ENCODE data around the gene UROC1. TPM values are rescaled to one million over a fixed set of nuclear protein-coding genes. Genes with fewer than 3 reads are reported as not detected.

The UROC1 gene
- total RNA-seq, 1 donor from 2014 or later = not detected

DNA sequence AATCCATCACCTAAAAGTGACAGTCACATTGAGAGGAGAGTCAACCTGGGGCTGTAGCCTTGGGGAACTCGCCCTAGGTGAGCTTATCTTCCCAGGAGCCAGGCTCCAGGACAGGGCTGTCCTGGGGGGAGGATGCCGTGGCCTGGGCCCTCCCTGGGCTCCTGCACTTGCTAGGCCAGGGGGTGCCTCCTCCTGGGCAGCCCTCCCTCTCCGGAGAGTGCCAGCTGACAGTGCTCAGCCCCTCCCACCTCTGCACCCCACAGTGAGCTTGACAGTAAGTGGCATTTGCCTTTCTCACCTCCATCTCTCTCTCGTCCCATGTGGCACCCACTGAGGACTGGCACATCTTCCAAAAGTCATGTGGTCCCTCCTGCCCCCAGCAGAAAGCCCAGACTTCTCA lies 19.1 kb downstream of the UROC1 start:
- DNase-seq = no peak
- TF ChIP-seq, protein P1, sequence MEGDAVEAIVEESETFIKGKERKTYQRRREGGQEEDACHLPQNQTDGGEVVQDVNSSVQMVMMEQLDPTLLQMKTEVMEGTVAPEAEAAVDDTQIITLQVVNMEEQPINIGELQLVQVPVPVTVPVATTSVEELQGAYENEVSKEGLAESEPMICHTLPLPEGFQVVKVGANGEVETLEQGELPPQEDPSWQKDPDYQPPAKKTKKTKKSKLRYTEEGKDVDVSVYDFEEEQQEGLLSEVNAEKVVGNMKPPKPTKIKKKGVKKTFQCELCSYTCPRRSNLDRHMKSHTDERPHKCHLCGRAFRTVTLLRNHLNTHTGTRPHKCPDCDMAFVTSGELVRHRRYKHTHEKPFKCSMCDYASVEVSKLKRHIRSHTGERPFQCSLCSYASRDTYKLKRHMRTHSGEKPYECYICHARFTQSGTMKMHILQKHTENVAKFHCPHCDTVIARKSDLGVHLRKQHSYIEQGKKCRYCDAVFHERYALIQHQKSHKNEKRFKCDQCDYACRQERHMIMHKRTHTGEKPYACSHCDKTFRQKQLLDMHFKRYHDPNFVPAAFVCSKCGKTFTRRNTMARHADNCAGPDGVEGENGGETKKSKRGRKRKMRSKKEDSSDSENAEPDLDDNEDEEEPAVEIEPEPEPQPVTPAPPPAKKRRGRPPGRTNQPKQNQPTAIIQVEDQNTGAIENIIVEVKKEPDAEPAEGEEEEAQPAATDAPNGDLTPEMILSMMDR (IDR thresholded peaks at IDR 0.05; ENCODE audit: partially characterized antibody, unreplicated experiment) = no peak
- Mint-ChIP-seq H3K36me3 (ENCODE audit: unreplicated experiment) (no peaks in the 10 kb centered on the region), H3K4me1 (ENCODE audit: low read depth, unreplicated experiment) (peaks cover 8% of the 10 kb centered on the region), H3K27ac (ENCODE audit: unreplicated experiment) (no peak overlapping the region), H3K9me3 (ENCODE audit: unreplicated experiment) (peaks cover 3% of the 10 kb centered on the region), H3K4me3 (ENCODE audit: unreplicated experiment) (no peak overlapping the region), H3K27me3 (ENCODE audit: unreplicated experiment) (peaks cover 4% of the 10 kb centered on the region)

DNA sequence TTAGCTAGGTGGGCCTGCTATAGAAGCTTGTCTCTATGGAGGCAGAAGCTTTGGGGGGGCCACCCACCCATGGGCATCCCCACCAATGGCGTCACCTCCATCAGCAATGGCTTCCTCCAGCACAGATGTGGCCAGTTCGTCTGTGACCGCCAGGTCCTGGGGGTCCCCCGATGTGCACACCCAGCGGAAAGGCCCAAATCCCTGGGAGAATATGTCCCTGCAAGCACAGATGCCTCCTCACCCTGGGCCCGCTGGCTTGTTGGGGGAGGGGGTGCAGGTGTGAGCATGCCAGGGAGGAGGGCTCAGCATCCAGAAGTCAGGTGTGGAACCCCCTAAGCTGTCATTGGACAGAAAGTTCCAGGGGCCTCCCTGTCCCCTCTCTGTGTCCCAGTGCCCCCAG lies 19.6 kb downstream of the UROC1 start:
- Mint-ChIP-seq H3K4me1 (ENCODE audit: low read depth, unreplicated experiment) (peaks cover 8% of the 10 kb centered on the region), H3K9me3 (ENCODE audit: unreplicated experiment) (peaks cover 1% of the 10 kb centered on the region), H3K27me3 (ENCODE audit: unreplicated experiment) (peaks cover 4% of the 10 kb centered on the region), H3K4me3 (ENCODE audit: unreplicated experiment) (no peak overlapping the region), H3K36me3 (ENCODE audit: unreplicated experiment) (no peaks in the 10 kb centered on the region), H3K27ac (ENCODE audit: unreplicated experiment) (no peak overlapping the region)
- no peak for DNase-seq
- TF ChIP-seq, protein P1 (IDR thresholded peaks at IDR 0.05; ENCODE audit: partially characterized antibody, unreplicated experiment) = no peak

DNA sequence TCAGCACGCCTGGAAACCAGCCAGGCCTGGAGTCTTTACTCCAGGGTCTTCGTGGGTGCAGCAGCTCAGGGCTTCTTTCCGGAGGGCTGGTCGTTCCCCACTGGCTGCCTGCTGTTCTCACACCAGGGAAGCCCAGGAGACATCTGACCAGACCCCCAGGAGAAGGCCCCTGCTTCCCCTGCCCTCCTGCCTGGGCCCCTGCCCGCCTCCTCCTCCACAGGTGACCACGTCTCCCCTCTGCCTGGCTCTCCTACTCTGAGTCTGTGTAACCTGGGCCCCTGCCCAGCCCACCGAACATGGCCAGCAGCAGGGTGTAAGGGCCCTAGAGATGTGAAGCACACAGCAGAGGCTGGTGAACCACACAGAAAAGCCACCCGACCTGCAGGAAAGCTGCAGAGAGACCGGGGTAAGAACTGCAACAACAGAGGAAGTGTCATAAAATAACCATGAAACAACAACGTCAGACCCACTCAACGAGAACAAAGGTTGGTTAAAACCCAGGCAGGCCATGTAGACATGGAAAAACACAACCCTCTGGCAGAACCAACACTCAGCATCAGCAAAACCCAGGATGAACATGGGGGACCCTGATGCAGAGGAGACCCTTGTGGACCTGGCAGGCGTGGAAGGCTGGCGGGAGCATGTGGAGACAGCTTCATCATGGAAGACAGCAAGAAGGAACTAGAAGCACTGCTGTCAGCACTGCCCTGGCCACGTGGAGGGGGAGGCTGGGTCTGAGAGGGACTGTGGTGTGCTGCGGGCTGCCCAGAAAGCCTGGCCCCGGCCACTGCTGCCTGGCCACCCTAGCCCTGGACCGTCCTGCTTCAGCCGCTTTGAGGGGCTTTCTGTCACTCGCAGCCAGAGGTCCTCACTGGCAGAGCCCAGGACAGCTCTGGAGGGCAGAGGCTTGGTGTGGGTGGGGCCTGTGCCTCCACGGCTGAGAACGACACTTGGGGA lies 20.4 kb downstream of the UROC1 start:
- DNase-seq = no peak
- TF ChIP-seq, protein P1 (IDR thresholded peaks at IDR 0.05; ENCODE audit: partially characterized antibody, unreplicated experiment) = no peak
- Mint-ChIP-seq H3K9me3 (ENCODE audit: unreplicated experiment) (peaks cover 1% of the 10 kb centered on the region), H3K4me3 (ENCODE audit: unreplicated experiment) (no peak overlapping the region), H3K4me1 (ENCODE audit: low read depth, unreplicated experiment) (peaks cover 10% of the 10 kb centered on the region), H3K27ac (ENCODE audit: unreplicated experiment) (no peak overlapping the region), H3K36me3 (ENCODE audit: unreplicated experiment) (no peaks in the 10 kb centered on the region), H3K27me3 (ENCODE audit: unreplicated experiment) (peaks cover 4% of the 10 kb centered on the region)

DNA sequence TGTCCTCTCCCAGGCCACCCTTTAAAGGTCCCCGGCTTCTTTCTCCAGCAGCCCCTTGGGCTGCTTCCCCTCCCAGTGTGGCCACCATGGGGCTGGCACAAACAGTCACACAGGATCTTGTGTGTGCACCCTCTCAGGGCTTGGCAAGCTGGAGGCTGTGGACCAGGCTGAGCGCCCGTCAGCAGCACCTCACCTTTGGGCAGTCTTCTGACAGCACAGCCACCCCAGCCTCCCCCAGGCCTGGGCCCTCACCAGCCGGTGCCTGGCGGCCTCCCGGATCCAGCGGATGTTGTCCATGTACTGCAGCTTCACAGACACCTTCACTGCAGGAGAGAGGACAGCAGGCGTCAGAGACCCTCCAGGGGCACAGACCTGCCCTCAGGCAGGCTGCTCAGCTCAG lies 21.8 kb downstream of the UROC1 start:
- no peaks in the 10 kb centered on the region for H3K36me3 Mint-ChIP-seq (ENCODE audit: unreplicated experiment)
- no peak for DNase-seq
- peaks cover 2% of the 10 kb centered on the region for H3K27me3 Mint-ChIP-seq (ENCODE audit: unreplicated experiment)
- peaks cover 1% of the 10 kb centered on the region for H3K9me3 Mint-ChIP-seq (ENCODE audit: unreplicated experiment)
- no peak overlapping the region for H3K4me3 Mint-ChIP-seq (ENCODE audit: unreplicated experiment)
- H3K4me1 Mint-ChIP-seq (ENCODE audit: low read depth, unreplicated experiment) = peaks cover 6% of the 10 kb centered on the region
- no peak overlapping the region for H3K27ac Mint-ChIP-seq (ENCODE audit: unreplicated experiment)
- TF ChIP-seq, protein P1 (IDR thresholded peaks at IDR 0.05; ENCODE audit: partially characterized antibody, unreplicated experiment) = no peak

DNA sequence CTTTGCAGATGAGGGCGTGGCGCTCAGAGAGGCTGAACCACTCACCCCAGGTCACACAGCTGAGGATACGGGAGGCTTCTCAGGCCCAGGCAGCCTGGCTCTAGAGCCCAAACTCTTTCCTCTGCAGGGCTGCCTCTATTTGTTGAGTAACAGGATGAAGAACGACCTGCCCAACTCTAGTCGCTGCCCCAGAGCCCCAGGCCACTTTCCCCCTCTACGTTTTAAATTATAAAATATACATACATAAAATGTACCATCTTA lies 22.7 kb downstream of the UROC1 start:
- peaks cover 10% of the 10 kb centered on the region for H3K4me1 Mint-ChIP-seq (ENCODE audit: low read depth, unreplicated experiment)
- peaks cover 1% of the 10 kb centered on the region for H3K9me3 Mint-ChIP-seq (ENCODE audit: unreplicated experiment)
- H3K36me3 Mint-ChIP-seq (ENCODE audit: unreplicated experiment) = no peaks in the 10 kb centered on the region
- H3K27ac Mint-ChIP-seq (ENCODE audit: unreplicated experiment) = no peak overlapping the region
- H3K27me3 Mint-ChIP-seq (ENCODE audit: unreplicated experiment) = peaks cover 2% of the 10 kb centered on the region
- TF ChIP-seq, protein P1 (IDR thresholded peaks at IDR 0.05; ENCODE audit: partially characterized antibody, unreplicated experiment) = no peak
- H3K4me3 Mint-ChIP-seq (ENCODE audit: unreplicated experiment) = no peak overlapping the region
- no peak for DNase-seq
